SK-N-SH (cell line): ENCODE results near the gene DENND10. TPM values are rescaled to one million over a fixed set of nuclear protein-coding genes. Genes with fewer than 3 reads are reported as not detected.

Experiments used
- CTCF ChIA-PET: fragments of 300-600, 350-600 bp; formaldehyde crosslinking; extraction: SDS; loops from one replicate; lab custom pipeline; 2021; lab: Yijun Ruan, JAX
- POLR2A ChIA-PET: fragments of 350-600 bp; sonication (Branson Sonifier 250); formaldehyde crosslinking; extraction: SDS; loops from one replicate; lab custom pipeline; 2020; ENCODE audit warnings: antibody characterized with exemption, inconsistent platforms; lab: Yijun Ruan, JAX
- DNase-seq: peaks from one replicate; pipeline ENCODE4 v3.0.0; 2012
- H2AFZ ChIP-seq: fragments of 200-600 bp; sonication (generic); 2 replicates; pipeline ENCODE4 v1.8.1; 2016; ENCODE audit warnings: antibody characterized with exemption, mild to moderate bottlenecking, low read depth
- H3F3A ChIP-seq: fragments of 200-600 bp; sonication (generic); replicated peaks from 2 replicates; pipeline ENCODE3; 2016; ENCODE audit warnings: antibody characterized with exemption, mild to moderate bottlenecking; ENCODE audit not compliant: insufficient read depth
- H3K27ac ChIP-seq, 2 experiments: fragments of 200-500 bp in 1 of 2; fragments of 200-600 bp in 1 of 2; sonication (Bioruptor generic) in 1 of 2; sonication (generic), shearing (Covaris generic) in 1 of 2; 2 replicates each; pipeline versions ENCODE4 v1.5.1 to v1.6.1; 2014 to 2016; ENCODE audit warnings: low read depth in 2 of 2, inconsistent platforms in 1 of 2, low read length in 1 of 2, mild to moderate bottlenecking in 1 of 2, mixed read lengths in 1 of 2
- H3K27me3 ChIP-seq: fragments of 200-600 bp; sonication (generic), shearing (Covaris generic); 2 replicates; pipeline ENCODE4 v1.6.1; 2016; ENCODE audit warnings: mixed run types; ENCODE audit not compliant: insufficient read depth
- H3K36me3 ChIP-seq, 2 experiments: fragments of 200-500 bp in 1 of 2; fragments of 200-600 bp in 1 of 2; sonication (Bioruptor generic) in 1 of 2; sonication (generic) in 1 of 2; replicated peaks in 1 of 2; 2 replicates each; pipeline versions ENCODE3 to v1.5.1; 2014 to 2016; ENCODE audit warnings: low read length in 1 of 2, mild to moderate bottlenecking in 1 of 2; ENCODE audit not compliant: insufficient read depth in 2 of 2, control insufficient read depth in 1 of 2
- H3K4me1 ChIP-seq, 2 experiments: fragments of 200-500 bp in 1 of 2; fragments of 200-600 bp in 1 of 2; sonication (Bioruptor generic) in 1 of 2; sonication (generic), shearing (Covaris generic) in 1 of 2; 2 replicates each; pipeline versions ENCODE4 v1.5.1 to v1.6.1; 2014 to 2016; ENCODE audit warnings: low read depth in 1 of 2, low read length in 1 of 2, mixed run types in 1 of 2; ENCODE audit not compliant: insufficient read depth in 2 of 2, control insufficient read depth in 1 of 2
- H3K4me2 ChIP-seq: fragments of 200-600 bp; sonication (generic), shearing (Covaris generic); 2 replicates; pipeline ENCODE4 v1.6.1; 2017; ENCODE audit warnings: mixed run types
- H3K4me3 ChIP-seq, 2 experiments: fragments of 200-500 bp in 1 of 2; fragments of 200-600 bp in 1 of 2; sonication (Bioruptor generic) in 1 of 2; sonication (generic), shearing (Covaris generic) in 1 of 2; 2 replicates each; pipeline versions ENCODE4 v1.5.1 to v1.8.1; 2014 to 2016; ENCODE audit warnings: low read depth in 2 of 2, inconsistent platforms in 1 of 2, low read length in 1 of 2, mild to moderate bottlenecking in 1 of 2, mixed read lengths in 1 of 2, moderate library complexity in 1 of 2
- H3K79me2 ChIP-seq: fragments of 200-600 bp; sonication (generic); 2 replicates; pipeline ENCODE4 v1.8.1; 2017; ENCODE audit warnings: mild to moderate bottlenecking; ENCODE audit not compliant: insufficient read depth
- H3K9ac ChIP-seq: fragments of 200-600 bp; sonication (generic); 2 replicates; pipeline ENCODE4 v1.6.1; 2017; ENCODE audit warnings: mixed run types
- H3K9me2 ChIP-seq: fragments of 200-600 bp; sonication (generic); 2 replicates; pipeline ENCODE4 v1.6.1; 2017; ENCODE audit warnings: mixed run types
- H3K9me3 ChIP-seq: fragments of 200-600 bp; sonication (generic); 2 replicates; pipeline ENCODE4 v1.6.1; 2017; ENCODE audit warnings: mixed run types, mild to moderate bottlenecking, moderate library complexity
- H4K20me1 ChIP-seq: fragments of 200-600 bp; sonication (generic); 2 replicates; pipeline ENCODE4 v1.6.1; 2017; ENCODE audit warnings: mild to moderate bottlenecking, mixed run types; ENCODE audit not compliant: insufficient read depth
- CHD2 ChIP-seq: fragments of 150-350 bp; IDR thresholded peaks from 2 replicates; pipeline ENCODE4 v1.6.1; 2018; ENCODE audit warnings: low read length; ENCODE audit not compliant: partially characterized antibody
- CTCF ChIP-seq: fragments of 200-600 bp; sonication (generic); IDR thresholded peaks from 2 replicates; pipeline ENCODE4 v1.6.1; 2017; ENCODE audit warnings: antibody characterized with exemption, mild to moderate bottlenecking, moderate library complexity
- ELF1 ChIP-seq: IDR thresholded peaks from 2 replicates; pipeline ENCODE4 v1.4.0; 2012
- EZH2phosphoT487 ChIP-seq: fragments of 200-600 bp; sonication (generic); IDR thresholded peaks from 2 replicates; pipeline ENCODE4 v1.6.1; 2017; ENCODE audit warnings: low read depth, mixed run types, mild to moderate bottlenecking, antibody characterized with exemption, moderate library complexity, borderline replicate concordance
- FOXJ3 ChIP-seq: sonication (generic); formaldehyde crosslinking; IDR thresholded peaks from 2 replicates; pipeline ENCODE4 v1.5.1; 2020; ENCODE audit warnings: mild to moderate bottlenecking, missing genetic modification reagents
- FOXM1 ChIP-seq: IDR thresholded peaks from 2 replicates; pipeline ENCODE4 v1.4.0; 2012; ENCODE audit warnings: low read depth, mild to moderate bottlenecking
- GATA2 ChIP-seq: sonication (generic); formaldehyde crosslinking; IDR thresholded peaks from 2 replicates; pipeline ENCODE4 v1.5.0; 2020; ENCODE audit warnings: mild to moderate bottlenecking, missing genetic modification reagents
- MAX ChIP-seq: IDR thresholded peaks from 2 replicates; pipeline ENCODE4 v1.4.0; 2012; ENCODE audit warnings: low read depth
- NRF1 ChIP-seq: IDR thresholded peaks from 2 replicates; pipeline ENCODE4 v1.6.1; 2012; ENCODE audit warnings: low read depth, mild to moderate bottlenecking, low read length
- PBX3 ChIP-seq: IDR thresholded peaks from 2 replicates; pipeline ENCODE4; 2012
- POLR2AphosphoS5 ChIP-seq: IDR thresholded peaks from 2 replicates; pipeline ENCODE4 v1.6.1; 2012; ENCODE audit warnings: low read depth, low read length
- REST ChIP-seq: IDR thresholded peaks from 2 replicates; pipeline ENCODE4 v1.6.1; 2012; ENCODE audit warnings: mild to moderate bottlenecking, low read depth, low read length, moderate library complexity
- RFX5 ChIP-seq: IDR thresholded peaks from 2 replicates; pipeline ENCODE4 v1.6.1; 2012; ENCODE audit warnings: mild to moderate bottlenecking, improper control_type of control experiment, low read length
- SIN3A ChIP-seq: IDR thresholded peaks from 2 replicates; pipeline ENCODE4 v1.6.1; 2012; ENCODE audit warnings: low read depth, mild to moderate bottlenecking, low read length, moderate library complexity, borderline replicate concordance
- TEAD4 ChIP-seq: IDR thresholded peaks from 2 replicates; pipeline ENCODE4 v1.4.0; 2012; ENCODE audit warnings: mild to moderate bottlenecking, borderline replicate concordance; ENCODE audit not compliant: insufficient read depth
- USF2 ChIP-seq: fragments of 150-350 bp; IDR thresholded peaks from 2 replicates; pipeline ENCODE4 v1.6.1; 2017; ENCODE audit warnings: antibody characterized with exemption, low read length, low read depth, borderline replicate concordance
- WGBS: methylation state at CpG from one replicate; pipeline ENCODE4 v1.1.6; 2017; ENCODE audit warnings: low lambda C conversion rate; 5-methylcytosine and 5-hydroxymethylcytosine counted together
- polyA plus RNA-seq, 3 experiments: library from polyadenylated mRNA; depleted of rRNA; stranded (reverse); fragments of >200 nt; gene quantifications; 2 replicates each; pipeline ENCODE4 v1.2.3, GENCODE V29; 2012
- TF ChIP-seq, protein P1 (sequence below): fragments of 150-350 bp; IDR thresholded peaks from 2 replicates; pipeline ENCODE4 v1.6.1; 2016; ENCODE audit warnings: mild to moderate bottlenecking, low read depth, low read length
- TF ChIP-seq, protein P2 (sequence below): IDR thresholded peaks from 2 replicates; pipeline ENCODE4 v1.4.0; 2012; ENCODE audit warnings: low read depth, borderline replicate concordance

Gene DENND10
- polyA plus RNA-seq, 1 of the 3 experiments (the other 2 are of a cell fraction): 48.4 TPM

DNA sequence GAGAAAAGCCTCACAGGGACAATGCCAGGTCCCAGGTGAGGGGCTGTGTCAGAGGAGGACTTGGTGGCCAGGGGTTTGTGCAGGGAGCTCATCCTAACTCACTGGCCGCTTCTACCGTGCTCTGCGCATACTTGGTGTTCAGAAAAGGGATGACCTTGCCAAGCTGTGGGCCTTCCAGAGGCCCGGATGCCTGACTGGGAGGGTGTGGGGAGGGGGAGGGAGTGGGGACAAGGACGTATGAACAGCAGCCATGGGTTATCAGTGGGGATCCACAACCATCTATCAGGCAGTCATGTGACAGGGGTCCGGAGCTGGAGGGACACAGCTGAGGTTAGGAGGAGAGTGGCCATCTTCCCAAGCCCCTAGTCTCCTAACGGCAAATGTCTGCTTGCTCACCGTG is 55.4 kb downstream of the DENND10 start:
- peaks cover 14% of the 10 kb centered on the region for H3F3A ChIP-seq
- H3K4me1 ChIP-seq: peaks cover 0 to under 1% of the 10 kb centered on the region in 2 experiments; a peak in 1 of 4 replicates
- TF ChIP-seq USF2 (no peak), TEAD4 (no peak), POLR2AphosphoS5 (no peak), PBX3 (no peak), EZH2phosphoT487 (no peak), ELF1 (no peak), FOXM1 (no peak), CHD2 (no peak), GATA2 (CRISPR knock-in tag) (no peak), RFX5 (no peak), FOXJ3 (CRISPR knock-in tag) (no peak), CTCF (no peak), REST (no peak), MAX (no peak), SIN3A (no peak), NRF1 (no peak)
- TF ChIP-seq, protein P1, sequence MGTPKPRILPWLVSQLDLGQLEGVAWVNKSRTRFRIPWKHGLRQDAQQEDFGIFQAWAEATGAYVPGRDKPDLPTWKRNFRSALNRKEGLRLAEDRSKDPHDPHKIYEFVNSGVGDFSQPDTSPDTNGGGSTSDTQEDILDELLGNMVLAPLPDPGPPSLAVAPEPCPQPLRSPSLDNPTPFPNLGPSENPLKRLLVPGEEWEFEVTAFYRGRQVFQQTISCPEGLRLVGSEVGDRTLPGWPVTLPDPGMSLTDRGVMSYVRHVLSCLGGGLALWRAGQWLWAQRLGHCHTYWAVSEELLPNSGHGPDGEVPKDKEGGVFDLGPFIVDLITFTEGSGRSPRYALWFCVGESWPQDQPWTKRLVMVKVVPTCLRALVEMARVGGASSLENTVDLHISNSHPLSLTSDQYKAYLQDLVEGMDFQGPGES: no peak
- TF ChIP-seq, protein P2, sequence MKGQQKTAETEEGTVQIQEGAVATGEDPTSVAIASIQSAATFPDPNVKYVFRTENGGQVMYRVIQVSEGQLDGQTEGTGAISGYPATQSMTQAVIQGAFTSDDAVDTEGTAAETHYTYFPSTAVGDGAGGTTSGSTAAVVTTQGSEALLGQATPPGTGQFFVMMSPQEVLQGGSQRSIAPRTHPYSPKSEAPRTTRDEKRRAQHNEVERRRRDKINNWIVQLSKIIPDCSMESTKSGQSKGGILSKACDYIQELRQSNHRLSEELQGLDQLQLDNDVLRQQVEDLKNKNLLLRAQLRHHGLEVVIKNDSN: no peak
- H2AFZ ChIP-seq: no peak overlapping the region
- H3K9ac ChIP-seq: no peak overlapping the region
- no peak overlapping the region for H3K4me2 ChIP-seq
- no peaks in the 10 kb centered on the region for H3K79me2 ChIP-seq
- H3K9me3 ChIP-seq: no peaks in the 10 kb centered on the region
- no peaks in the 10 kb centered on the region for H3K9me2 ChIP-seq
- H3K27me3 ChIP-seq: no peaks in the 10 kb centered on the region
- no peaks in the 10 kb centered on the region for H4K20me1 ChIP-seq
- WGBS: 83% methylated on average over 7 of the region's 8 CpGs
- CTCF ChIA-PET: interaction anchor here (0.6 to 1.1 kb wide), 2 partner anchors 9 to 39 kb away, joined by 3 to 4 read pairs; no protein-coding TSS in a partner anchor
- peaks cover 2 to 10% of the 10 kb centered on the region in 2 experiments for H3K36me3 ChIP-seq
- POLR2A ChIA-PET: no interaction called here
- DNase-seq: no peak
- H3K27ac ChIP-seq: no peak overlapping the region
- no peak overlapping the region for H3K4me3 ChIP-seq
